ENCODE measurements around the gene SCYGR1. TPM values are rescaled to one million over a fixed set of nuclear protein-coding genes. Genes with fewer than 3 reads are reported as not detected.
A peak's percentile ranks its signal among the peaks of the same experiment; 100 is the strongest.

Gene SCYGR1
- total and polyA plus RNA-seq, 2 of the 13 experiments (the other 11 are each of a cell fraction or from before 2014, with no cell fraction given): not detected

- TF ChIP-seq RARG (CRISPR knock-in tag; IDR thresholded peaks at IDR 0.05; ENCODE audit: low read depth): no peak
- TF ChIP-seq NFRKB (IDR thresholded peaks at IDR 0.05): no peak
- TF ChIP-seq MEIS1 (CRISPR knock-in tag; IDR thresholded peaks at IDR 0.05; ENCODE audit: borderline replicate concordance): 0 out of 2 replicates have a peak, but pooled peaks have one; percentile 42
- TF ChIP-seq TARDBP (CRISPR knock-in tag; IDR thresholded peaks at IDR 0.05): no peak
- no peak for TF ChIP-seq JDP2 (CRISPR knock-in tag; IDR thresholded peaks at IDR 0.05; ENCODE audit: borderline replicate concordance)
- no peak for TF ChIP-seq THAP8 (CRISPR knock-in tag; IDR thresholded peaks at IDR 0.05; ENCODE audit: borderline replicate concordance)
- no peak for TF ChIP-seq CREB1 (IDR thresholded peaks at IDR 0.05)
- TF ChIP-seq CREB1 (CRISPR knock-in tag; IDR thresholded peaks at IDR 0.05): 0 out of 2 replicates have a peak, but pooled peaks have one; percentile 28
- peak; percentile 43; the same call in 1 of the 2 replicates for TF ChIP-seq ZNF605 (CRISPR knock-in tag; IDR thresholded peaks at IDR 0.05)
- no peak for TF ChIP-seq SCMH1 (CRISPR knock-in tag; IDR thresholded peaks at IDR 0.05; ENCODE audit: borderline replicate concordance)
- TF ChIP-seq EP300 (IDR thresholded peaks at IDR 0.05; ENCODE audit: low read depth in 2 of 2, low read length in 2 of 2): peak in 1 of 2 experiments; percentile 34; a peak in 1 of 4 replicates
- no peak for TF ChIP-seq EP300 (CRISPR knock-in tag; IDR thresholded peaks at IDR 0.05; ENCODE audit: borderline replicate concordance)
- TF ChIP-seq HNRNPLL (IDR thresholded peaks at IDR 0.05; ENCODE audit: low read depth, low read length, poor library complexity, severe bottlenecking): no peak
- 0 out of 2 replicates have a peak, but pooled peaks have one; percentile 17 for TF ChIP-seq PATZ1 (CRISPR knock-in tag; IDR thresholded peaks at IDR 0.05)
- TF ChIP-seq XBP1 (CRISPR knock-in tag; IDR thresholded peaks at IDR 0.05): no peak
- TF ChIP-seq MAFF (IDR thresholded peaks at IDR 0.05; ENCODE audit: low read depth, low read length): peak; percentile 59
- TF ChIP-seq ZNF652 (CRISPR knock-in tag; IDR thresholded peaks at IDR 0.05; ENCODE audit: borderline replicate concordance, low read depth): peak; percentile 86
- no peak for TF ChIP-seq KIAA2018 (CRISPR knock-in tag; IDR thresholded peaks at IDR 0.05; ENCODE audit: borderline replicate concordance)
Measured at GRCh38 chr2:227420087-227421052, 32.6 kb upstream of the SCYGR1 start (continued).

Measured in HepG2 (cell line).